ENCODE measurements around the gene LAMA3.

LAMA3 gene

GRCh38 chr18:23906658-23907057 lies 217.4 kb downstream of the LAMA3 start:
- DNase-seq (ENCODE audit: low read depth): no peak

- no peak for DNase-seq (ENCODE audit: low read depth)
Observed at GRCh38 chr18:23908827-23909226, 219.6 kb downstream of the LAMA3 start.

GRCh38 chr18:23910032-23910431 lies 220.8 kb downstream of the LAMA3 start:
- no peak for DNase-seq (ENCODE audit: low read depth)

GRCh38 chr18:23912356-23912755 lies 223.1 kb downstream of the LAMA3 start:
- no peak for DNase-seq (ENCODE audit: low read depth)

GRCh38 chr18:23916338-23916737 lies 227.1 kb downstream of the LAMA3 start:
- DNase-seq (ENCODE audit: low read depth): no peak

GRCh38 chr18:23918395-23919032 lies 229.3 kb downstream of the LAMA3 start:
- DNase-seq (ENCODE audit: low read depth): peak; percentile 80

GRCh38 chr18:23920054-23920453 lies 230.8 kb downstream of the LAMA3 start:
- no peak for DNase-seq (ENCODE audit: low read depth)

GRCh38 chr18:23921716-23922285 lies 232.5 kb downstream of the LAMA3 start:
- no peak for DNase-seq (ENCODE audit: low read depth)

GRCh38 chr18:23922939-23923338 lies 233.7 kb downstream of the LAMA3 start:
- DNase-seq (ENCODE audit: low read depth): no peak

GRCh38 chr18:23924813-23925212 lies 235.6 kb downstream of the LAMA3 start:
- DNase-seq (ENCODE audit: low read depth): no peak

GRCh38 chr18:23926571-23926970 lies 237.3 kb downstream of the LAMA3 start:
- DNase-seq (ENCODE audit: low read depth): no peak

- DNase-seq (ENCODE audit: low read depth): no peak
Observed at GRCh38 chr18:23927821-23928746, 238.8 kb downstream of the LAMA3 start.

- DNase-seq (ENCODE audit: low read depth): no peak
Observed at GRCh38 chr18:23929362-23929930, 240.2 kb downstream of the LAMA3 start.

- no peak for DNase-seq (ENCODE audit: low read depth)
Observed at GRCh38 chr18:23930002-23930401, 240.7 kb downstream of the LAMA3 start.

- no peak for DNase-seq (ENCODE audit: low read depth)
Observed at GRCh38 chr18:23932385-23933067, 243.3 kb downstream of the LAMA3 start.

- DNase-seq (ENCODE audit: low read depth): no peak
Observed at GRCh38 chr18:23933407-23933806, 244.2 kb downstream of the LAMA3 start.

GRCh38 chr18:23934252-23934651 lies 245.0 kb downstream of the LAMA3 start:
- DNase-seq (ENCODE audit: low read depth): no peak

GRCh38 chr18:23934863-23935262 lies 245.6 kb downstream of the LAMA3 start:
- no peak for DNase-seq (ENCODE audit: low read depth)

- no peak for DNase-seq (ENCODE audit: low read depth)
Observed at GRCh38 chr18:23935804-23936203, 246.6 kb downstream of the LAMA3 start.

GRCh38 chr18:23936381-23936958 lies 247.2 kb downstream of the LAMA3 start:
- DNase-seq (ENCODE audit: low read depth): no peak

GRCh38 chr18:23938043-23938756 lies 248.9 kb downstream of the LAMA3 start:
- no peak for DNase-seq (ENCODE audit: low read depth)
